Natural killer cell (primary cell): Measurements from ENCODE around the gene MBD6. TPM values are rescaled to one million over a fixed set of nuclear protein-coding genes. Genes with fewer than 3 reads are reported as not detected.

Experiments
- ATAC-seq, 3 donors: fragments of 150-1000 bp in 2 of 3; fragments of 200-7000 bp in 1 of 3; cut with Tn5 transposase; 1 replicate in 1 of 3; 2 replicates in 2 of 3; pipeline ENCODE4 v1.10.0; 2021; ENCODE audit warnings: mild to moderate bottlenecking in 2 of 3, moderate library complexity in 2 of 3
- DNase-seq, 2 donors: peaks; one replicate each; pipeline versions ENCODE4 v3.0.0 to v3.0.0-alpha.2; 2013 to 2021; ENCODE audit warnings: mixed read lengths in 1 of 2
- H3K27ac ChIP-seq: one replicate; pipeline ENCODE4 v1.5.1; 2013; ENCODE audit warnings: mild to moderate bottlenecking, low read length
- H3K27me3 ChIP-seq: one replicate; pipeline ENCODE4 v1.6.1; 2013; ENCODE audit warnings: low read length; ENCODE audit not compliant: control insufficient read depth, insufficient read depth
- H3K36me3 ChIP-seq: one replicate; pipeline ENCODE4 v1.6.1; 2013; ENCODE audit warnings: low read length; ENCODE audit not compliant: control insufficient read depth, insufficient read depth
- H3K4me1 ChIP-seq: one replicate; pipeline ENCODE4 v1.6.1; 2013; ENCODE audit warnings: low read length; ENCODE audit not compliant: control insufficient read depth, insufficient read depth
- H3K4me3 ChIP-seq: one replicate; pipeline ENCODE4 v1.5.1; 2013; ENCODE audit warnings: low read length
- H3K9me3 ChIP-seq: one replicate; pipeline ENCODE4 v1.6.1; 2013; ENCODE audit warnings: low read length; ENCODE audit not compliant: control insufficient read depth, insufficient read depth
- H3K27ac Mint-ChIP-seq, 2 donors: one replicate each; pipeline ENCODE4 v1.8.0; 2022; ENCODE audit warnings: mild to moderate bottlenecking in 2 of 2, mixed read lengths in 2 of 2, moderate library complexity in 1 of 2
- H3K27me3 Mint-ChIP-seq, 2 donors: one replicate each; pipeline ENCODE4 v1.8.0; 2022; ENCODE audit warnings: low read depth in 2 of 2, mixed read lengths in 2 of 2
- H3K36me3 Mint-ChIP-seq: one replicate; pipeline ENCODE4 v1.8.0; 2022; ENCODE audit warnings: mixed read lengths
- H3K4me1 Mint-ChIP-seq, 2 donors: one replicate each; pipeline ENCODE4 v1.8.0; 2022; ENCODE audit warnings: mixed read lengths in 2 of 2
- H3K4me3 Mint-ChIP-seq: one replicate; pipeline ENCODE4 v1.8.0; 2022; ENCODE audit warnings: mild to moderate bottlenecking, moderate library complexity, mixed read lengths
- H3K9me3 Mint-ChIP-seq, 2 donors: one replicate each; pipeline ENCODE4 v1.8.0; 2022; ENCODE audit warnings: mixed read lengths in 2 of 2
- WGBS: methylation state at CpG from one replicate; pipeline ENCODE4 v1.1.7; 2013; ENCODE audit warnings: missing lambda C conversion rate; ENCODE audit not compliant: insufficient coverage; 5-methylcytosine and 5-hydroxymethylcytosine counted together
- intact Hi-C: fragments of 100-400 bp; cut with micrococcal nuclease; formaldehyde crosslinking; loops from one replicate; pipeline ENCODE4 v1.14.2; 2022
- total RNA-seq, 4 donors: library from RNA; stranded (reverse); fragments of 120-200 nt in 1 of 4; gene quantifications; one replicate each; pipeline versions ENCODE4 v1.2.3 to v1.2.4, GENCODE V29; 2013 to 2022
- TF ChIP-seq, protein P1 (sequence below): fragments of 200-600 bp; IDR thresholded peaks from one replicate; pipeline ENCODE4 v1.8.0; 2022; ENCODE audit warnings: antibody characterized with exemption

Gene MBD6
- total RNA-seq, 3 donors from 2014 or later (not counting 1 experiment from before 2014, with no cell fraction given) = 130 to 142 (median 139) TPM

DNA sequence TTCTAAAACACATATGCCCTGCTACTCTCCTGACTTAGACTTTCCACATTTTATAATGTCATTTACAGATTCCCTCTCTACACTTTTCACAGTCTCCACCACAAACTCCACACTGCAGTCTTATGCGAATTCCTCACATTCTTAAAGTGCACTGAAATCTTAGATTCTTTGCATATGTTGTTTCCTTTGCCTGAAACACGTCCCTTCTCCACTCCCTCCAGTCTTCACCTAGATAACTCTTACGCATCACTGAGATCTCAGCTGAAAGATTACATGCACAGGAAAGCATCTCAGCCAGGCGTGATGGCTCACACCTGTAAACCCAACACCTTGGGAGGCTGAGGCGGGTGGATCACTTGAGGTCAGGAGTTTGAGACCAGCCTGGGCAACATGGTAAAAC lies 39.2 kb upstream of the MBD6 start:
- Mint-ChIP-seq H3K36me3 (no peaks in the 10 kb centered on the region), H3K27me3 (no peaks in the 10 kb centered on the region), H3K9me3 (no peaks in the 10 kb centered on the region), H3K4me3 (no peak overlapping the region), H3K4me1 (peaks cover 44 to 53% of the 10 kb centered on the region in 2 donors), H3K27ac (peak overlapping the region; percentile 22 to 33)
- WGBS = 71% methylated on average over 5 of the region's 5 CpGs
- TF ChIP-seq, protein P1, sequence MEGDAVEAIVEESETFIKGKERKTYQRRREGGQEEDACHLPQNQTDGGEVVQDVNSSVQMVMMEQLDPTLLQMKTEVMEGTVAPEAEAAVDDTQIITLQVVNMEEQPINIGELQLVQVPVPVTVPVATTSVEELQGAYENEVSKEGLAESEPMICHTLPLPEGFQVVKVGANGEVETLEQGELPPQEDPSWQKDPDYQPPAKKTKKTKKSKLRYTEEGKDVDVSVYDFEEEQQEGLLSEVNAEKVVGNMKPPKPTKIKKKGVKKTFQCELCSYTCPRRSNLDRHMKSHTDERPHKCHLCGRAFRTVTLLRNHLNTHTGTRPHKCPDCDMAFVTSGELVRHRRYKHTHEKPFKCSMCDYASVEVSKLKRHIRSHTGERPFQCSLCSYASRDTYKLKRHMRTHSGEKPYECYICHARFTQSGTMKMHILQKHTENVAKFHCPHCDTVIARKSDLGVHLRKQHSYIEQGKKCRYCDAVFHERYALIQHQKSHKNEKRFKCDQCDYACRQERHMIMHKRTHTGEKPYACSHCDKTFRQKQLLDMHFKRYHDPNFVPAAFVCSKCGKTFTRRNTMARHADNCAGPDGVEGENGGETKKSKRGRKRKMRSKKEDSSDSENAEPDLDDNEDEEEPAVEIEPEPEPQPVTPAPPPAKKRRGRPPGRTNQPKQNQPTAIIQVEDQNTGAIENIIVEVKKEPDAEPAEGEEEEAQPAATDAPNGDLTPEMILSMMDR = no peak
- Histone ChIP-seq H3K36me3 (no peaks in the 10 kb centered on the region), H3K9me3 (no peaks in the 10 kb centered on the region), H3K4me1 (peaks cover 42% of the 10 kb centered on the region), H3K27ac (no peak overlapping the region), H3K4me3 (no peak overlapping the region), H3K27me3 (no peaks in the 10 kb centered on the region)
- intact Hi-C loops = no loop called here
- DNase-seq = no peak
- ATAC-seq = no peak

DNA sequence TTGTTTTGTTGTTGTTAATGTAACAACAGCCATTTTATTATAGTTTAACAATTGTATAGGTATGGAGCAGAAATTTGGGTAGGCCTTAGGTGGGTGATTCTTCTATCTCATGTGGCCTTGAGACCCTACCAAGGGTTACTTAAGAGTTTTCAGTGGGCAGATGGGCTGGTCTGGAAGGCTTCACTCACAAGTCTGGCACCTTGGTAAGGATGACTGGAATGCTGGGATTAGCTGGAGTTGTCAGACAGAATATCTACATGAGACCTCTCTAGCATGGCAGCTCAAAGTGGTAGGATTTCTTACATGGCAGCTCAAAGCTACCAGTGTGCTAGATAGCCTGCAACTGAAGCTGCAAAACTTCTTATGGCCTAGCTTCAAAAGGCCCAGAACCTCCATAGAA lies 36.9 kb upstream of the MBD6 start:
- H3K27ac ChIP-seq = no peak overlapping the region
- intact Hi-C loops = loop anchor here (2.0 kb wide), 1 partner anchor 37 kb away; the partner anchor contains the start of gene MBD6
- peaks cover under 1% of the 10 kb centered on the region for H3K36me3 Mint-ChIP-seq
- no peaks in the 10 kb centered on the region for H3K27me3 ChIP-seq
- peaks cover 16% of the 10 kb centered on the region for H3K36me3 ChIP-seq
- H3K27me3 Mint-ChIP-seq = no peaks in the 10 kb centered on the region
- no peak overlapping the region for H3K4me3 ChIP-seq
- H3K4me1 ChIP-seq = peaks cover 30% of the 10 kb centered on the region
- no peaks in the 10 kb centered on the region for H3K9me3 ChIP-seq
- DNase-seq = no peak
- no peak for ATAC-seq
- no peak overlapping the region for H3K27ac Mint-ChIP-seq
- H3K4me3 Mint-ChIP-seq = no peak overlapping the region
- TF ChIP-seq, protein P1 = no peak
- no peaks in the 10 kb centered on the region for H3K9me3 Mint-ChIP-seq
- peaks cover 36 to 42% of the 10 kb centered on the region in 2 donors for H3K4me1 Mint-ChIP-seq

DNA sequence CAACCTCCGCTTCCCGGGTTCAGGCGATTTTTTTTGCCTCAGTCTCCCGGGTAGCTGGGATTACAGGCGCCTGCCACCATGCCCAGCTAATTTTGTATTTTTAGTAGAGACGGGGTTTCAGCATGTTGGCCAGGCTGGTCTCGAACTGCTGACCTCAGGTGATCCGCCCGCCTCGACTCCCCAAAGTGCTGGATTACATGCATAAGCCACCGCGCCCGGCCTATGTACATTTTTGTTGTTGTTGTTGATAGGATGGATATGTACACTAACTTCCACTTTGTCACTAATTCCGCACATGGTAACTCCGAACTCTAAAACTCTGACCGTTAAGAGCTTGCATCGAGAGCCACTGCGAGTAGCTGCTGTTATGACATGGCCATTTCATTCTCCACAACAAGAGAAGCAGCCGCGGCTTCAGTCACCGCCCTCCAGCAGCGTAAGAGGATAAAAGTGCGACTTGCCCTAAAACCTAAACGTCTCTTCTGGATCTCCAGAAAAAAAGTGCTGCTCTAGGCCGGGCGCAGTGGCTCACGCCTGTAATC lies 35.5 kb upstream of the MBD6 start:
- Histone ChIP-seq H3K4me1 (peaks cover 20% of the 10 kb centered on the region), H3K27ac (no peak overlapping the region), H3K4me3 (no peak overlapping the region), H3K27me3 (no peaks in the 10 kb centered on the region), H3K9me3 (no peaks in the 10 kb centered on the region), H3K36me3 (peaks cover 26% of the 10 kb centered on the region)
- H3K9me3 Mint-ChIP-seq = no peaks in the 10 kb centered on the region
- H3K4me1 Mint-ChIP-seq = peaks cover 23 to 34% of the 10 kb centered on the region in 2 donors
- H3K4me3 Mint-ChIP-seq = peak overlapping the region; percentile 92
- H3K36me3 Mint-ChIP-seq = peaks cover 11% of the 10 kb centered on the region
- intact Hi-C loops = loop anchor here (1.0 to 2.0 kb wide), 2 partner anchors 8 to 36 kb away; partner anchors contain the start of genes ARHGAP9 and MBD6
- TF ChIP-seq, protein P1 = no peak
- 94% methylated on average over 26 of the region's 27 CpGs for WGBS
- no peaks in the 10 kb centered on the region for H3K27me3 Mint-ChIP-seq
- no peak for ATAC-seq
- DNase-seq = no peak
- peak overlapping the region; percentile 88 to 92 for H3K27ac Mint-ChIP-seq
